T-cell (primary cell): ENCODE results near the gene DLEC1. TPM values are rescaled to one million over a fixed set of nuclear protein-coding genes. Genes with fewer than 3 reads are reported as not detected.
A peak's percentile ranks its signal among the peaks of the same experiment; 100 is the strongest.
"Not testable (repeated sequence)": the region's sequence is repeated elsewhere in the genome, so short reads cannot be mapped to it uniquely, and the experiment has no call there.

ENCODE experiments used
- ATAC-seq, 4 experiments: fragments of 200-7000 bp in 3 of 4; fragments of 150-1000 bp in 1 of 4; cut with Tn5 transposase; replicated peaks in 1 of 4; 1 replicate in 3 of 4; 2 replicates in 1 of 4; pipeline ENCODE4 v1.10.0; 2021; ENCODE audit warnings: moderate library complexity in 3 of 4, mild to moderate bottlenecking in 2 of 4, moderate number of reproducible peaks in 1 of 4
- CTCF ChIA-PET, 2 donors: fragments of 300-600 bp; sonication (Branson Sonifier 250); formaldehyde crosslinking; loops; one replicate each; lab custom pipeline; 2022; ENCODE audit warnings: antibody characterized with exemption in 2 of 2; lab: Charles Lee
- POLR2A ChIA-PET, 2 donors: fragments of 300-600 bp; sonication (Branson Sonifier 250); formaldehyde crosslinking; loops; one replicate each; lab custom pipeline; 2022; ENCODE audit warnings: antibody characterized with exemption in 2 of 2; lab: Charles Lee
- DNase-seq, 35 experiments: peaks; one replicate each; pipeline versions ENCODE4 v3.0.0 to v3.0.0-alpha.2; 2013 to 2023
- H3K27ac ChIP-seq: one replicate; pipeline ENCODE4 v1.5.1; 2013; ENCODE audit warnings: low read length
- H3K27me3 ChIP-seq, 2 experiments: replicated peaks in 1 of 2; 1 replicate in 1 of 2; 2 replicates in 1 of 2; pipeline versions ENCODE4 v1.6.1 to v1.7.0; 2013; ENCODE audit warnings: low read length in 1 of 2, mixed read lengths in 1 of 2; ENCODE audit not compliant: control insufficient read depth in 2 of 2, insufficient read depth in 2 of 2; ENCODE audit errors: extremely low read depth in 1 of 2
- H3K36me3 ChIP-seq, 2 donors: 1 replicate in 1 of 2; 2 replicates in 1 of 2; pipeline versions ENCODE4 v1.6.1 to v1.7.0; 2013; ENCODE audit warnings: low read length in 1 of 2; ENCODE audit not compliant: control insufficient read depth in 2 of 2, insufficient read depth in 1 of 2; ENCODE audit errors: extremely low read depth in 1 of 2
- H3K4me1 ChIP-seq, 2 experiments: 1 replicate in 1 of 2; 2 replicates in 1 of 2; pipeline versions ENCODE4 v1.6.1 to v1.7.0; 2013; ENCODE audit warnings: low read length in 2 of 2, mixed read lengths in 1 of 2; ENCODE audit not compliant: insufficient read depth in 2 of 2, control insufficient read depth in 1 of 2; ENCODE audit errors: extremely low read depth in 1 of 2
- H3K4me3 ChIP-seq, 2 donors: 1 replicate in 1 of 2; 2 replicates in 1 of 2; pipeline versions ENCODE4 v1.5.1 to v1.7.0; 2013; ENCODE audit warnings: mild to moderate bottlenecking in 2 of 2, low read length in 1 of 2, moderate library complexity in 1 of 2; ENCODE audit not compliant: control insufficient read depth in 1 of 2; ENCODE audit errors: extremely low read depth in 1 of 2
- H3K9me3 ChIP-seq: 2 replicates; pipeline ENCODE4 v1.7.0; 2013
- H3K27ac Mint-ChIP-seq, 2 donors: one replicate each; pipeline ENCODE4 v1.8.0; 2020 to 2021; ENCODE audit warnings: mild to moderate bottlenecking in 2 of 2, mixed read lengths in 2 of 2
- H3K27me3 Mint-ChIP-seq, 2 donors: one replicate each; pipeline ENCODE4 v1.8.0; 2021 to 2022; ENCODE audit warnings: mixed read lengths in 2 of 2
- H3K36me3 Mint-ChIP-seq: one replicate; pipeline ENCODE4 v1.8.0; 2021; ENCODE audit warnings: mixed read lengths
- H3K4me1 Mint-ChIP-seq, 3 donors: one replicate each; pipeline ENCODE4 v1.8.0; 2020 to 2022; ENCODE audit warnings: mixed read lengths in 3 of 3, mild to moderate bottlenecking in 1 of 3
- H3K4me3 Mint-ChIP-seq, 3 donors: one replicate each; pipeline ENCODE4 v1.8.0; 2020 to 2022; ENCODE audit warnings: mild to moderate bottlenecking in 3 of 3, mixed read lengths in 3 of 3, moderate library complexity in 3 of 3
- H3K9me3 Mint-ChIP-seq, 3 donors: one replicate each; pipeline ENCODE4 v1.8.0; 2020 to 2022; ENCODE audit warnings: mixed read lengths in 3 of 3
- WGBS: methylation state at CpG from one replicate; pipeline ENCODE4 v1.1.5; 2013; ENCODE audit warnings: missing lambda C conversion rate; ENCODE audit not compliant: insufficient coverage; 5-methylcytosine and 5-hydroxymethylcytosine counted together
- total RNA-seq, 35 experiments: library from RNA in 6 of 35; stranded (reverse) in 6 of 35; fragments of 120-200 nt in 1 of 35; gene quantifications; one replicate each; pipeline versions ENCODE4 v1.2.1 to v1.2.4 and lab custom pipeline; 2013 to 2026

DLEC1 gene
- total RNA-seq, 5 donors from 2014 or later (not counting 1 experiment from before 2014, with no cell fraction given), result 4.7 to 21.7 (median 17.8) TPM

DNA sequence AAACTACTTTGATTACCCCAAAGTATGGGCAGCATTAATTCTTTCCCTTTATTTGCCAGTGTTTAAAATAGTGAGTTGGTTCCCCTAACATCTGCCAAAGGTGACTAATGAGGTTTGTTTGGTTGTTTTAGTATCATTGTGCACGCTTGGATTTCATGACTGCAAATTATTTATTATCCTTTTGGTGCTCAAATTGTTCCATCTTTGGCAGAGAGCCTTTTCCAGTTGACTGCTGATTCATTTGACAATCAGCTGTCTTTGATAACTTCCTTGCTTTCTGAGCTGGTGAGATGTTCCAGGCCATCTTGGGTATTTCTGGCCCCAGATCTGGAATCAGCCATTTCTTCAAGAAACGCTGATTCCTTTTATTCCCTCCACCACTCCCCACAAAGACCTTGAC lies 8.9 kb downstream of the DLEC1 start:
- Mint-ChIP-seq H3K27me3 (no peaks in the 10 kb centered on the region), H3K9me3 (no peaks in the 10 kb centered on the region), H3K36me3 (peaks cover 43% of the 10 kb centered on the region), H3K4me1 (no peaks in the 10 kb centered on the region), H3K27ac (no peak overlapping the region), H3K4me3 (no peak overlapping the region)
- no peak overlapping the region for H3K27ac ChIP-seq
- ATAC-seq (no peak), DNase-seq (no peak)
- ChIA-PET CTCF (no interaction called here), POLR2A (interaction anchor here in 1 of 2 donors (0.7 kb wide), 1 partner anchor 73 kb away, joined by 3 read pairs; no protein-coding TSS in a partner anchor)
- no peaks in the 10 kb centered on the region for H3K36me3 ChIP-seq
- no peak overlapping the region for H3K4me3 ChIP-seq
- H3K9me3 ChIP-seq, result no peaks in the 10 kb centered on the region
- H3K27me3 ChIP-seq, result peaks cover 0 to 4% of the 10 kb centered on the region in 2 experiments
- no peaks in the 10 kb centered on the region for H3K4me1 ChIP-seq
- 80% methylated on average over 1 of the region's 2 CpGs for WGBS

DNA sequence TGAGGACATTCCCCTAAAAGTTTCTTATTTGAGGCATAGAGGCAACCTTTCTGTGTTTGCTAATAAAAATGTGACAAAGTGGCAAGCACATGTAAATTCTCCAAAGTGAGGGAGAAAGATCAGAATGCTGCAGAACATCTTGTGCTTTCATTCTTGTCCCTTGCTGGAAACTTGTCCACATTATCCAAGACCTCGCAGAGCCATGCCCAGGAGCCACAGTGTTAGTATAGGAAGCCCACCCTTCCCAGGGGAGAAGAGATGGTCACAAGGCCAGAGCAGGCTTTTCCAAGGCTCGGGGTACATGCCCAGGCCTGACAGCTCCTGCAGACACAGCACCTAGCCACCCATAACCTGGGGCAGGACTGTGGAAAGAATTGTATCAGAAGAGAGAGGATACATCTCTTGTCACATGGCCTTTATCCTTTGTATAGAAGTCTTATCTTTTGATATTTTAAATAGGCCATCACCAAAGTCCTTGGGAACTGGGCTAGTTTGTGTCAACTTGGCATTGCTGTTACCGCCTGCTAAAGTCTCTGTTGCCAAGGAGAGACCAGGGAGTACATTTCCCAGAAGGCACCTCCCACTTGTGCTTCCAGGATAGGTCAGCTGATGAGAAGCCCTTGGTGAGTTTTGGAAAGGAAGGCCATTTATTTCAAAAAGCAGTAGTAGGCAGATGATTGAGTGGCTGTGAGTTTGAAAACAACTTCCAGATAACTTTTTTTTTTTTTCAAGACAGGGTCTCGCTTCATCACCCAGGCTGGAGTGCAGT lies 10.5 kb downstream of the DLEC1 start:
- Mint-ChIP-seq H3K36me3 (peaks cover 42% of the 10 kb centered on the region), H3K4me3 (no peak overlapping the region), H3K27ac (no peak overlapping the region), H3K9me3 (no peaks in the 10 kb centered on the region), H3K27me3 (no peaks in the 10 kb centered on the region), H3K4me1 (no peaks in the 10 kb centered on the region)
- no peak for DNase-seq
- Histone ChIP-seq H3K9me3 (no peaks in the 10 kb centered on the region), H3K4me1 (no peaks in the 10 kb centered on the region), H3K36me3 (no peaks in the 10 kb centered on the region), H3K4me3 (no peak overlapping the region), H3K27me3 (peaks cover 0 to 4% of the 10 kb centered on the region in 2 experiments), H3K27ac (no peak overlapping the region)
- ATAC-seq, result no peak
- ChIA-PET POLR2A (no interaction called here), CTCF (interaction anchor here in 1 of 2 donors (0.7 kb wide), 1 partner anchor 76 kb away, joined by 3 read pairs; no protein-coding TSS in a partner anchor)
- WGBS, result 90% methylated on average over 2 of the region's 4 CpGs

DNA sequence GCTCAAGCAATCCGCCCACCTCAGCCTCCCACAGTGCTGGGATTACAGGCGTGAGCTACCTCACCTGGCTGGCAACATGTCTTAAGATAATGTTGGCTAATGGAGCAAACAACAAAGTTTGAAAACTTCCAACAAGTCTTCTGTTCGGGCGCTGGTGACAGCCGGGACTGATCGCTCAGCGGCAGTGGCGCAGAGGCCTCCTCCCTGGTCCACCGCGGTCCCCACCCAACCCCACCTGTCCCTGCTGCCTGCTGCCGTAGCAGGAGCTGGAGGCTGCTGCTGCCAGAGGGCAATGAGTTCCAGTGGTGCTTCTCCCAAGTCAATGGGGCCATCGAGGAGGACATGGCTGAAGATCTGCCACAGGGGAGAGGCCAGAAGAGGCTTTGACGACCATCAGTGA lies 12.1 kb downstream of the DLEC1 start:
- Mint-ChIP-seq H3K27me3 (no peaks in the 10 kb centered on the region), H3K4me3 (no peak overlapping the region), H3K4me1 (no peaks in the 10 kb centered on the region), H3K9me3 (no peaks in the 10 kb centered on the region), H3K27ac (no peak overlapping the region), H3K36me3 (peaks cover 37% of the 10 kb centered on the region)
- ChIA-PET CTCF (no interaction called here), POLR2A (interaction anchor here in 1 of 2 donors (0.6 kb wide), 1 partner anchor 16 kb away, joined by 4 read pairs; no protein-coding TSS in a partner anchor)
- H3K27me3 ChIP-seq, result peaks cover 0 to 4% of the 10 kb centered on the region in 2 experiments
- no peaks in the 10 kb centered on the region for H3K36me3 ChIP-seq
- no peak for DNase-seq
- H3K4me1 ChIP-seq, result no peaks in the 10 kb centered on the region
- WGBS, result 91% methylated on average over 10 of the region's 13 CpGs
- no peak overlapping the region for H3K27ac ChIP-seq
- no peak for ATAC-seq
- H3K9me3 ChIP-seq, result no peaks in the 10 kb centered on the region
- no peak overlapping the region for H3K4me3 ChIP-seq

DNA sequence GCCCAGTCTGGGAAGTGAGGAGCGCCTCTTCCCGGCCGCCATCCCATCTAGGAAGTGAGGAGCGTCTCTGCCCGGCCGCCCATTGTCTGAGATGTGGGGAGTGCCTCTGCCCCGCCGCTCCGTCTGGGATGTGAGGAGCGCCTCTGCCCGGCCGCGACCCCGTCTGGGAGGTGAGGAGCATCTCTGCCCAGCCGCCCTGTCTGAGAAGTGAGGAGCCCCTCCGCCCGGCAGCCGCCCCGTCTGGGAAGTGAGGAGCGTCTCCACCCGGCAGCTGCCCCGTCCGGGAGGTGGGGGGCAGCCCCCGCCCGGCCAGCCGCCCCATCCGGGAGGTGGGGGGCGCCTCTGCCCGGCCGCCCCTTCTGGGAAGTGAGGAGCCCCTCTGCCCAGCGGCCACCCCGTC lies 14.3 kb downstream of the DLEC1 start:
- H3K4me1 Mint-ChIP-seq, ATAC-seq: not testable (repeated sequence)
- WGBS, result no CpG with 5 or more reads among the region's 32 CpGs

DNA sequence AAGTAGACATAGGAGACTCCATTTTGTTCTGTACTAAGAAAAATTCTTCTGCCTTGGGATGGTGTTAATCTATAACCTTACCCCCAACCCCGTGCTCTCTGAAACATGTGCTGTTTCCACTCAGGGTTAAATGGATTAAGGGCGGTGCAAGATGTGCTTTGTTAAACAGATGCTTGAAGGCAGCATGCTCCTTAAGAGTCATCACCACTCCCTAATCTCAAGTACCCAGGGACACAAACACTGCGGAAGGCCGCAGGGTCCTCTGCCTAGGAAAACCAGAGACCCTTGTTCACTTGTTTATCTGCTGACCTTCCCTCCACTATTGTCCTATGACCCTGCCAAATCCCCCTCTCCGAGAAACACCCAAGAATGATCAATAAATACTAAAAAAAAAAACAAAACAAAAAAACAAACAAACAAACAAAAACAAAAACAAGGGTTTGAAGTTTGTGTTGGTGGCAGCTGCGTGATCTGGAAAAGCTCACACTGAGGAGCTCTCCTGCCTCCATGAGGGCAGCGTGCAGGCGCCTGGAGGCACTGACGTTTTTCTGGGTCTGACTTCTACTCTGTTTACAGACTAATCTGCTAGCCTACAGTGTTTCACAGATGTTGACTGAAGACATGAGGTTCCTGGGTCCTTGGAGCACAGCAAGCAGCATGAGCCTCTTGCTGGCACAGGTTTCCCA lies 14.9 kb downstream of the DLEC1 start:
- H3K4me1 ChIP-seq, H3K4me3 ChIP-seq, H3K27ac Mint-ChIP-seq, H3K27ac ChIP-seq, H3K9me3 Mint-ChIP-seq, ATAC-seq, H3K27me3 Mint-ChIP-seq, H3K4me3 Mint-ChIP-seq, H3K36me3 ChIP-seq, POLR2A ChIA-PET, DNase-seq, CTCF ChIA-PET, H3K27me3 ChIP-seq, H3K9me3 ChIP-seq, H3K4me1 Mint-ChIP-seq: not testable (repeated sequence)
- H3K36me3 Mint-ChIP-seq, result peaks cover 17% of the 10 kb centered on the region
- 74% methylated on average over 4 of the region's 9 CpGs for WGBS

More for the DNA sequence above, 14.3 kb downstream of the DLEC1 start:
- DNase-seq, H3K27ac ChIP-seq, H3K4me1 ChIP-seq, POLR2A ChIA-PET, H3K27me3 ChIP-seq, H3K27ac Mint-ChIP-seq, H3K27me3 Mint-ChIP-seq, H3K36me3 ChIP-seq, H3K9me3 ChIP-seq, H3K9me3 Mint-ChIP-seq, CTCF ChIA-PET, H3K4me3 ChIP-seq, H3K4me3 Mint-ChIP-seq: not testable (repeated sequence)
- peaks cover 22% of the 10 kb centered on the region for H3K36me3 Mint-ChIP-seq

DNA sequence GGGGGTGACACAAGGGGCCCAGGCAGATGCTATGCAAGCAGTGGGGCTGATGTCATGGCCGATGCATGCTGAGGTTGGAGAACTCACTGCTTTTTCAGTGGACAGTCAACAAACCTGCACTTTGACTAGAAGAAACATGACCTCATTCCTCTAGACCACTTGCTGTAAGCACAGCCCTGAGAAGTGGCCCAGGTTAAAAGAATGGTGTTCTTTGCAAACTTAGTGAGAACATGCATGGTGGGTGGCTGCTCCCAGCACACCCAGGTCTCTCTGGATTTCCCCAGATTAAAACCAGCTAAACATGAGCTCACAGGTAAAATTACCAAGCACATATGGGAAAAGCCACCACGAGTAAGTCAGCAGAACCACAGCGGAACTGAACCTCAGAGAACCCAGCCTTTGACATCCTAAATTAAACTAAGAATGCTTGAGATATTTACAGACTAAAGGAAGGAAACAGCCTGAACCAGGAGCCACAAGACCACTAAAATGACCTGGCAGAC lies 15.5 kb downstream of the DLEC1 start:
- H3K36me3 ChIP-seq, result no peaks in the 10 kb centered on the region
- H3K9me3 ChIP-seq, result no peaks in the 10 kb centered on the region
- DNase-seq (no peak), ATAC-seq (no peak)
- H3K4me3 Mint-ChIP-seq, result no peak overlapping the region
- H3K4me3 ChIP-seq, result no peak overlapping the region
- H3K9me3 Mint-ChIP-seq, result no peaks in the 10 kb centered on the region
- WGBS, result 67% methylated on average over 1 of the region's 3 CpGs
- H3K27ac Mint-ChIP-seq, result peak overlapping the region in 1 of 2 donors; percentile 5
- CTCF ChIA-PET, result no interaction called here
- H3K36me3 Mint-ChIP-seq, result peaks cover 12% of the 10 kb centered on the region
- no peak overlapping the region for H3K27ac ChIP-seq
- peaks cover 0 to 1% of the 10 kb centered on the region in 2 experiments for H3K4me1 ChIP-seq
- POLR2A ChIA-PET, result no interaction called here
- H3K27me3 Mint-ChIP-seq, result no peaks in the 10 kb centered on the region
- H3K4me1 Mint-ChIP-seq, result no peaks in the 10 kb centered on the region
- peaks cover 0 to 4% of the 10 kb centered on the region in 2 experiments for H3K27me3 ChIP-seq
